HepG2 (cell line): Measurements from ENCODE around the gene IFIH1. TPM values are rescaled to one million over a fixed set of nuclear protein-coding genes. Genes with fewer than 3 reads are reported as not detected.

Experiments
- ATAC-seq: fragments of 200-7000 bp; cut with Tn5 transposase; 3 replicates; pipeline ENCODE4 v1.9.1; 2020; ENCODE audit warnings: mild to moderate bottlenecking, moderate library complexity
- BruUV-seq: library from RNA; stranded (reverse); fragments of 400-500 nt; replicated peaks from 2 replicates; lab custom pipeline; 2021; lab: Mats Ljungman, UMichigan
- CTCF ChIA-PET: fragments of 300-600 bp; formaldehyde crosslinking; extraction: SDS; loops from one replicate; lab custom pipeline; 2021; ENCODE audit warnings: low total read pairs, inconsistent platforms, low intra/inter-chr PET ratio; lab: Yijun Ruan, JAX
- POLR2A ChIA-PET: fragments of 350-600 bp; sonication (Branson Sonifier 250); formaldehyde crosslinking; loops from one replicate; lab custom pipeline; 2020; ENCODE audit warnings: antibody characterized with exemption, inconsistent platforms; lab: Yijun Ruan, JAX
- DNase-seq: peaks from one replicate; pipeline ENCODE4 v3.0.0-alpha.2; 2015; ENCODE audit warnings: low spot score
- FAIRE-seq: peaks from 3 replicates; lab custom pipeline; 2011; peaks lifted over from hg19 to GRCh38; lab: Jason Lieb, UNC
- H2AFZ ChIP-seq: one replicate; pipeline ENCODE4 v1.6.1; 2011; ENCODE audit warnings: low read length, inconsistent platforms
- H3K27ac ChIP-seq: fragments of 300-600 bp; 3 replicates; pipeline ENCODE4 v1.8.0; 2011; ENCODE audit warnings: mixed run types, mild to moderate bottlenecking, mixed read lengths, low read length, inconsistent platforms; ENCODE audit not compliant: insufficient read depth; ENCODE audit errors: extremely low read length
- H3K27me3 ChIP-seq, 2 experiments: fragments of 200-600 bp in 1 of 2; 2 replicates in 1 of 2; 3 replicates in 1 of 2; pipeline versions ENCODE4 v1.6.0 to v1.8.0; 2011; ENCODE audit warnings: low read length in 2 of 2, mild to moderate bottlenecking in 2 of 2, moderate library complexity in 2 of 2, inconsistent platforms in 1 of 2; ENCODE audit not compliant: insufficient read depth in 2 of 2, control insufficient read depth in 1 of 2
- H3K36me3 ChIP-seq, 2 experiments: fragments of 200-600 bp in 1 of 2; replicated peaks in 1 of 2; 2 replicates in 1 of 2; 3 replicates in 1 of 2; pipeline versions ENCODE4 v1.5.1 to v1.8.0; 2011; ENCODE audit warnings: low read length in 2 of 2, inconsistent platforms in 1 of 2; ENCODE audit not compliant: insufficient read depth in 2 of 2, control insufficient read depth in 1 of 2
- H3K4me1 ChIP-seq: 2 replicates; pipeline ENCODE4 v1.5.1; 2012; ENCODE audit warnings: low read length, inconsistent platforms; ENCODE audit not compliant: insufficient read depth
- H3K4me2 ChIP-seq: 2 replicates; pipeline ENCODE4 v1.6.0; 2011; ENCODE audit warnings: low read depth, low read length, inconsistent platforms
- H3K4me3 ChIP-seq, 3 experiments: fragments of 200-600 bp in 1 of 3; sonication (generic), shearing (Covaris generic) in 1 of 3; replicated peaks in 1 of 3; 2 replicates each; pipeline ENCODE4 v1.5.1; 2011 to 2016; ENCODE audit warnings: low read length in 3 of 3, inconsistent platforms in 2 of 3, low read depth in 2 of 3, mild to moderate bottlenecking in 2 of 3, control low read depth in 1 of 3, mixed read lengths in 1 of 3; ENCODE audit not compliant: insufficient read depth in 1 of 3
- H3K79me2 ChIP-seq: one replicate; pipeline ENCODE4 v1.6.1; 2011; ENCODE audit warnings: low read length, inconsistent platforms; ENCODE audit not compliant: insufficient read depth
- H3K9ac ChIP-seq: 2 replicates; pipeline ENCODE4 v1.6.0; 2011; ENCODE audit warnings: mild to moderate bottlenecking, low read depth, low read length, inconsistent platforms; ENCODE audit not compliant: insufficient read depth
- H3K9me3 ChIP-seq: 2 replicates; pipeline ENCODE4 v1.5.1; 2012; ENCODE audit warnings: mild to moderate bottlenecking, low read length
- H4K20me1 ChIP-seq: 2 replicates; pipeline ENCODE4 v1.6.0; 2011; ENCODE audit warnings: inconsistent platforms, mild to moderate bottlenecking, low read length, moderate library complexity; ENCODE audit not compliant: insufficient read depth
- CEBPB ChIP-seq: IDR thresholded peaks from 2 replicates; pipeline ENCODE4 v1.6.1; 2011; ENCODE audit warnings: low read depth, low read length, improper control_type of control experiment, borderline replicate concordance
- ELF1 ChIP-seq: sonication (generic); formaldehyde crosslinking; IDR thresholded peaks from 2 replicates; pipeline ENCODE4 v1.4.0; 2020; ENCODE audit warnings: missing genetic modification reagents
- HCFC1 ChIP-seq: fragments of 150-350 bp; IDR thresholded peaks from 2 replicates; pipeline ENCODE4 v1.6.1; 2014; ENCODE audit warnings: low read depth, low read length
- HMG20A ChIP-seq: IDR thresholded peaks from 2 replicates; pipeline ENCODE4 v1.6.1; 2016; ENCODE audit warnings: borderline replicate concordance
- HNF1B ChIP-seq: sonication (generic); formaldehyde crosslinking; IDR thresholded peaks from 2 replicates; pipeline ENCODE4 v1.5.1; 2020; ENCODE audit warnings: mild to moderate bottlenecking, moderate library complexity, missing genetic modification reagents
- KDM1A ChIP-seq: IDR thresholded peaks from 2 replicates; pipeline ENCODE4 v1.6.1; 2016; ENCODE audit warnings: missing compliant biosample characterization
- KLF15 ChIP-seq: sonication (generic); formaldehyde crosslinking; IDR thresholded peaks from 2 replicates; pipeline ENCODE4 v1.8.1; 2023; ENCODE audit warnings: borderline replicate concordance, mild to moderate bottlenecking, inconsistent platforms, missing genetic modification reagents, mixed read lengths
- MBD4 ChIP-seq: IDR thresholded peaks from 2 replicates; pipeline ENCODE4 v1.6.1; 2012; ENCODE audit warnings: low read length, inconsistent platforms, borderline replicate concordance
- PAF1 ChIP-seq: IDR thresholded peaks from 2 replicates; pipeline ENCODE4 v1.6.1; 2016; ENCODE audit warnings: missing genetic modification reagents, missing compliant biosample characterization
- RXRB ChIP-seq: IDR thresholded peaks from 2 replicates; pipeline ENCODE4 v1.6.1; 2016; ENCODE audit warnings: borderline replicate concordance, missing genetic modification reagents, missing compliant biosample characterization
- SNAPC5 ChIP-seq: sonication (generic); formaldehyde crosslinking; IDR thresholded peaks from 2 replicates; pipeline ENCODE4 v1.8.1; 2023; ENCODE audit warnings: mild to moderate bottlenecking, missing genetic modification reagents, borderline replicate concordance
- SSRP1 ChIP-seq: IDR thresholded peaks from 2 replicates; pipeline ENCODE4 v1.6.1; 2016; ENCODE audit warnings: control low read depth
- ZBTB10 ChIP-seq: sonication (generic); formaldehyde crosslinking; IDR thresholded peaks from 2 replicates; pipeline ENCODE4 v1.4.0; 2020; ENCODE audit warnings: missing genetic modification reagents, borderline replicate concordance
- ZNF337 ChIP-seq: sonication (generic); formaldehyde crosslinking; IDR thresholded peaks from 2 replicates; pipeline ENCODE4 v1.5.1; 2020; ENCODE audit warnings: missing genetic modification reagents, low read depth, mild to moderate bottlenecking, borderline replicate concordance
- ZNF501 ChIP-seq: sonication (generic); formaldehyde crosslinking; IDR thresholded peaks from 2 replicates; pipeline ENCODE4 v1.5.1; 2020; ENCODE audit warnings: mild to moderate bottlenecking, moderate library complexity, missing genetic modification reagents
- ZNF674 ChIP-seq: sonication (generic); formaldehyde crosslinking; IDR thresholded peaks from 2 replicates; pipeline ENCODE4 v1.5.0; 2020; ENCODE audit warnings: low read depth, mild to moderate bottlenecking, missing genetic modification reagents
- WGBS: methylation state at CpG from one replicate; pipeline ENCODE4 v1.1.6; 2017; ENCODE audit warnings: low lambda C conversion rate; 5-methylcytosine and 5-hydroxymethylcytosine counted together
- in situ Hi-C: cut with HindIII; loops from 2 replicates; pipeline ENCODE4 v1.10.0; 2017; ENCODE audit warnings: low pct_unique_long_range_greater_than_20kb; ENCODE audit not compliant: extremely low pct_ligation_motif_present
- intact Hi-C: fragments of 100-400 bp; cut with micrococcal nuclease; formaldehyde crosslinking; loops from one replicate; pipeline ENCODE4 v1.10.0; 2022; ENCODE audit not compliant: unreplicated experiment
- polyA plus RNA-seq, 8 experiments: library from polyadenylated mRNA; depleted of rRNA in 3 of 8; stranded (reverse) in 7 of 8; unstranded in 1 of 8; fragments of >200 nt; fragmentation: Illumina TruSeq in 4 of 8; extraction: Trizol in 4 of 8; gene quantifications; 2 replicates each; pipeline versions ENCODE4 v1.2.1 to v1.2.3, GENCODE V29; 2011 to 2016; ENCODE audit warnings: low read depth in 4 of 8, missing spikeins in 1 of 8, mixed read lengths in 1 of 8; ENCODE audit not compliant: insufficient read depth in 1 of 8
- total RNA-seq, 5 experiments: library from RNA; depleted of rRNA; stranded (reverse); fragments of >200 nt; fragmentation: Illumina TruSeq; extraction: Trizol; gene quantifications; 2 replicates each; pipeline ENCODE4 v1.2.3, GENCODE V29; 2016; ENCODE audit warnings: low read depth in 1 of 5

Gene IFIH1
- total and polyA plus RNA-seq, 2 of the 13 experiments (the other 11 are each of a cell fraction or from before 2014, with no cell fraction given): 1.5 to 11.5 TPM

- peak; percentile 18 for FAIRE-seq
- Histone ChIP-seq H3K4me3 (no peak overlapping the region), H3K4me1 (no peaks in the 10 kb centered on the region), H3K36me3 (no peaks in the 10 kb centered on the region), H3K9me3 (no peaks in the 10 kb centered on the region), H3K27me3 (no peaks in the 10 kb centered on the region), H3K4me2 (no peak overlapping the region), H2AFZ (no peak overlapping the region), H3K27ac (no peak overlapping the region), H4K20me1 (no peaks in the 10 kb centered on the region), H3K79me2 (no peaks in the 10 kb centered on the region), H3K9ac (no peak overlapping the region)
- no TSS peak for BruUV-seq
- 0% methylated on average over 2 of the region's 2 CpGs for WGBS
- intact Hi-C loops: no loop called here
- no peak for ATAC-seq
- CTCF ChIA-PET: no interaction called here
- POLR2A ChIA-PET: no interaction called here
- DNase-seq: no peak
- in situ Hi-C loops: no loop called here
- TF ChIP-seq HNF1B (CRISPR knock-in tag) (no peak), HMG20A (no peak), SNAPC5 (CRISPR knock-in tag) (no peak), KLF15 (CRISPR knock-in tag) (no peak), MBD4 (no peak), ZBTB10 (CRISPR knock-in tag) (no peak), ZNF674 (CRISPR knock-in tag) (no peak), KDM1A (CRISPR knock-in tag) (no peak), SSRP1 (CRISPR knock-in tag) (no peak), PAF1 (no peak), ELF1 (CRISPR knock-in tag) (no peak), ZNF501 (CRISPR knock-in tag) (no peak), RXRB (no peak), ZNF337 (CRISPR knock-in tag) (no peak), HCFC1 (no peak), CEBPB (no peak)
Measured at GRCh38 chr2:162252153-162252552, 66.3 kb downstream of the IFIH1 start.
